Activated naive CD4-positive, alpha-beta T cell treated with anti-CD3 and anti-CD28 coated beads, Interleukin-2, amount 10 ng/mL, durations not matched to agents 7 days and 5 days (primary cell): ENCODE measurements around the gene MYCL.
A peak's percentile ranks its signal among the peaks of the same experiment; 100 is the strongest.

Experiments
- CTCF ChIA-PET: fragments of 350-600 bp; sonication (Branson Sonifier 250); formaldehyde crosslinking; loops from one replicate; lab custom pipeline; 2021; ENCODE audit warnings: antibody characterized with exemption; lab: Charles Lee
- DNase-seq: peaks from one replicate; pipeline ENCODE4 v3.0.0-alpha.2; 2020
- H3K27ac Mint-ChIP-seq: one replicate; pipeline ENCODE4 v1.8.0; 2021; ENCODE audit warnings: mild to moderate bottlenecking, moderate library complexity, mixed read lengths
- H3K27me3 Mint-ChIP-seq: one replicate; pipeline ENCODE4 v1.8.0; 2021; ENCODE audit warnings: mild to moderate bottlenecking, mixed read lengths
- H3K36me3 Mint-ChIP-seq: one replicate; pipeline ENCODE4 v1.8.0; 2021; ENCODE audit warnings: mixed read lengths
- H3K4me1 Mint-ChIP-seq: one replicate; pipeline ENCODE4 v1.8.0; 2021; ENCODE audit warnings: mixed read lengths
- H3K4me3 Mint-ChIP-seq: one replicate; pipeline ENCODE4 v1.8.0; 2021; ENCODE audit warnings: mild to moderate bottlenecking, moderate library complexity, mixed read lengths
- H3K9me3 Mint-ChIP-seq: one replicate; pipeline ENCODE4 v1.8.0; 2021; ENCODE audit warnings: mixed read lengths

MYCL gene

DNA sequence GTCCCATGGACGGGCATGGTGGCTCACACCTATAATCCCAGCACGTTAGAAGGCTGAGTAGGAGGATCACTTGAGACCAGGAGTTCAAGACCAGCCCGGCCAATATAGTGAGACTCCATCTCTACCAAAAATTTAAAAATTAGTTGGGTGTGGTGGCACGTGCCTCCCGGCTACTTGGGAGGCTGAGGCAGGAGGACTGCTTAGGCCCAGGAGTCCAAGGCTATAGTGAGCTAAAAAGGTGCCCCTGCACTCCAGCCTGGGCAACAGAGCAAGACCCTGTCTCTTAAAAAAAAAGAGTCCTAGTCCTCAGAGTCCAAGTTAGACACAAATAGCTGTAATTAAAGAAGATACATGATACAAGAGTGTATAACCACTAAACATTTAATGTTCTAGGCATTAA, 38.5 kb downstream of the MYCL start:
- no peak for DNase-seq
- H3K9me3 Mint-ChIP-seq = no peaks in the 10 kb centered on the region
- CTCF ChIA-PET = no interaction called here
- no peaks in the 10 kb centered on the region for H3K4me1 Mint-ChIP-seq
- H3K36me3 Mint-ChIP-seq = peaks cover 12% of the 10 kb centered on the region
- H3K4me3 Mint-ChIP-seq = no peak overlapping the region
- no peak overlapping the region for H3K27ac Mint-ChIP-seq
- H3K27me3 Mint-ChIP-seq = no peaks in the 10 kb centered on the region

DNA sequence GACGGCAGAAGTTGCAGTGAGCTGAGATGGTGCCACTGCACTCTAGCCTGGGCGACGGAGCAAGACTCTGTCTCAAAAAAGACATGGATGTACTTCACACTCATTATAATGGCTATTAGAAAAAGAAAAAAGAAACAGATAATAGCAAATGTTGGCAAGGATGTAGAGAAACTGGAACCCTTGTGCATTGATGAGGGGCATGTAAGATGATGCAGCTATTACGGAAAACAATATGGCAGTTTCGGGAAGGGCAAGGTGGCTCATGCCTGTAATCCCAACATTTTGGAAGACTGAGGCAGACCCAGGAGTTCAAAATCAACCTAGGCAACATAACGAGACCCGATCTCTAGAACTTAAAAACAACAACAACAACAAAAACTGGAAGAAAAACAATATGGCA, 40.7 kb downstream of the MYCL start:
- DNase-seq = no peak
- Mint-ChIP-seq H3K9me3 (no peaks in the 10 kb centered on the region), H3K36me3 (peaks cover 12% of the 10 kb centered on the region), H3K27ac (no peak overlapping the region), H3K4me3 (no peak overlapping the region), H3K4me1 (no peaks in the 10 kb centered on the region), H3K27me3 (no peaks in the 10 kb centered on the region)
- CTCF ChIA-PET = no interaction called here

GRCh38 chr1:39859859-39860812, 41.6 kb downstream of the MYCL start:
- Mint-ChIP-seq H3K9me3 (no peaks in the 10 kb centered on the region), H3K27ac (no peak overlapping the region), H3K36me3 (peaks cover 18% of the 10 kb centered on the region), H3K4me1 (no peaks in the 10 kb centered on the region), H3K4me3 (no peak overlapping the region), H3K27me3 (no peaks in the 10 kb centered on the region)
- no peak for DNase-seq
- CTCF ChIA-PET = no interaction called here

GRCh38 chr1:39858315-39858714, 43.4 kb downstream of the MYCL start:
- CTCF ChIA-PET = no interaction called here
- no peak overlapping the region for H3K4me3 Mint-ChIP-seq
- H3K36me3 Mint-ChIP-seq = peaks cover 14% of the 10 kb centered on the region
- no peaks in the 10 kb centered on the region for H3K9me3 Mint-ChIP-seq
- no peak overlapping the region for H3K27ac Mint-ChIP-seq
- H3K4me1 Mint-ChIP-seq = no peaks in the 10 kb centered on the region
- H3K27me3 Mint-ChIP-seq = no peaks in the 10 kb centered on the region
- no peak for DNase-seq

GRCh38 chr1:39857126-39857878, 44.4 kb downstream of the MYCL start:
- no peaks in the 10 kb centered on the region for H3K9me3 Mint-ChIP-seq
- no peak overlapping the region for H3K27ac Mint-ChIP-seq
- H3K27me3 Mint-ChIP-seq = no peaks in the 10 kb centered on the region
- H3K4me3 Mint-ChIP-seq = no peak overlapping the region
- CTCF ChIA-PET = no interaction called here
- peaks cover 14% of the 10 kb centered on the region for H3K36me3 Mint-ChIP-seq
- no peaks in the 10 kb centered on the region for H3K4me1 Mint-ChIP-seq
- no peak for DNase-seq

DNA sequence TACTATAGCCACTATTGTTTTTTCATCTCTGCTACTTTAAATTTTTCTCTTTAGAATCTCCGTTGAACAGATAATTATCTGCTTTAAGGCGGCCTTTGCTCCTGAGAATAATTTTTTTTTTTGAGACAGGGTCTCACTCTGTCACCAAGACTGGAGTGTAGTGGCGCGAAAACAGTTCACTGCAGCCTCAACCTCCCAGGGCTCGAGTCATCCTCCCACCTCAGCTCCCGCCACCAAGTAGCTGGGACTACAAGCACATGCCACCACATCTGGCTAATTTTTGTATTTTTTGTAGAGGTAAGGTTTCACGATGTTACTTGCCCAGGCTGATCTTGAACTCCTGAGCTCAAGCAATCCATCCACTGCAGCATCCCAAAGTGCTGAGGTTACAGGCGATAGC, 47.0 kb downstream of the MYCL start:
- no peak for DNase-seq
- H3K36me3 Mint-ChIP-seq = peaks cover 9% of the 10 kb centered on the region
- no peak overlapping the region for H3K4me3 Mint-ChIP-seq
- H3K27me3 Mint-ChIP-seq = no peaks in the 10 kb centered on the region
- H3K4me1 Mint-ChIP-seq = no peaks in the 10 kb centered on the region
- CTCF ChIA-PET = interaction anchor here (0.6 kb wide), 1 partner anchor 16 kb away, joined by 3 read pairs; no protein-coding TSS in a partner anchor
- H3K27ac Mint-ChIP-seq = no peak overlapping the region
- no peaks in the 10 kb centered on the region for H3K9me3 Mint-ChIP-seq

DNA sequence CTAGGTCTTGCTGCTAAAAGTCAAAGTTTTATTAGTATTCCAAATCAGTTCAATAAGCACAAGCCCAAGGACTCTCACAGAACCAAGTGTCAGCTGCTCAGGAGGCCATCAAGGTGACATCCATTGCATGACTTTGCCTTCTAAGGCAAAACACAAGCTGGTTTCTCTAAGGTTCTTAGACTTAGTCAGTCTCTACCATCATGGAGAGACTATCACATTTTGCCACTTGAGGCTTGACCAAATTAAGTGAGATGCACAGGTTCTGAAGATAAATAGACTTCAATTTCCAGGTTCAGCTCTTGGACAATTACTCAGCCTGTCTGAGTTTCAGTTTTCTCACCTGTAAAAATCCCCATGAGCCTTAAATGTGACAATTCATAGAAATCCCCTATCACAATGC, 47.4 kb downstream of the MYCL start:
- Mint-ChIP-seq H3K4me3 (no peak overlapping the region), H3K9me3 (no peaks in the 10 kb centered on the region), H3K4me1 (no peaks in the 10 kb centered on the region), H3K36me3 (peaks cover 10% of the 10 kb centered on the region), H3K27me3 (no peaks in the 10 kb centered on the region), H3K27ac (no peak overlapping the region)
- no peak for DNase-seq
- CTCF ChIA-PET = interaction anchor here (0.6 kb wide), 1 partner anchor 17 kb away, joined by 3 read pairs; no protein-coding TSS in a partner anchor

GRCh38 chr1:39852876-39853275, 48.8 kb downstream of the MYCL start:
- no peak for DNase-seq
- Mint-ChIP-seq H3K36me3 (peaks cover 15% of the 10 kb centered on the region), H3K27me3 (no peaks in the 10 kb centered on the region), H3K4me3 (no peak overlapping the region), H3K4me1 (no peaks in the 10 kb centered on the region), H3K27ac (no peak overlapping the region), H3K9me3 (no peaks in the 10 kb centered on the region)
- CTCF ChIA-PET = no interaction called here

DNA sequence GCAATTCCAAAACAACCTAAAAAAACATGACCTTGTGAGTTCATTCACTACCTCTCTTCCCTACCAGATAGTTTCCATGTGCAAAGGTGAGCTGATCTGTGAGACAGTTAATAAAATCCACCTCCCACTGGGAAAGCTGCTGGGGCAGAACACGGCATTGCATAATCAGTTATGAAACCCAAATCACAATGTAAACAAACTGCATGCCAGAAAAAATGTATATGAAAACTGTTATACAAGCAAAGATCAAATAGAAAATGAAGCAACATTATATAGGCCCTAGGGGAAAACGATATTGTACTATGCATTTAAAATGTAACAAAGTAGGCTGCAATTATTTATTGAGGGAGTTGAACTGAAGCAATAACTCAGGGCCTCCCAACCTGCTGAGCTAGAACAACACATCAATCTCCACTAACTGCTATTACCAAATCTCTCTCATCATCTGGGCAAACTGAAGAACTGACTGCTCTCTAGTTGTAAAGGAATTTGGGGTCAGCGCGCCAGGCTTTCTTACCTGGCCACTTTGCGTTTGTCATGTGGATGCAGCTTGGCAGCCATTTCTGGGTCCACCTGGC, 49.4 kb downstream of the MYCL start:
- Mint-ChIP-seq H3K36me3 (peaks cover 20% of the 10 kb centered on the region), H3K27ac (no peak overlapping the region), H3K9me3 (no peaks in the 10 kb centered on the region), H3K4me3 (no peak overlapping the region), H3K27me3 (no peaks in the 10 kb centered on the region), H3K4me1 (no peaks in the 10 kb centered on the region)
- DNase-seq = no peak
- CTCF ChIA-PET = no interaction called here

GRCh38 chr1:39850606-39851216, 51.0 kb downstream of the MYCL start:
- no peak overlapping the region for H3K4me3 Mint-ChIP-seq
- no peak overlapping the region for H3K27ac Mint-ChIP-seq
- no peak for DNase-seq
- peaks cover 5% of the 10 kb centered on the region for H3K4me1 Mint-ChIP-seq
- H3K27me3 Mint-ChIP-seq = no peaks in the 10 kb centered on the region
- H3K36me3 Mint-ChIP-seq = peaks cover 32% of the 10 kb centered on the region
- no peaks in the 10 kb centered on the region for H3K9me3 Mint-ChIP-seq
- CTCF ChIA-PET = no interaction called here

DNA sequence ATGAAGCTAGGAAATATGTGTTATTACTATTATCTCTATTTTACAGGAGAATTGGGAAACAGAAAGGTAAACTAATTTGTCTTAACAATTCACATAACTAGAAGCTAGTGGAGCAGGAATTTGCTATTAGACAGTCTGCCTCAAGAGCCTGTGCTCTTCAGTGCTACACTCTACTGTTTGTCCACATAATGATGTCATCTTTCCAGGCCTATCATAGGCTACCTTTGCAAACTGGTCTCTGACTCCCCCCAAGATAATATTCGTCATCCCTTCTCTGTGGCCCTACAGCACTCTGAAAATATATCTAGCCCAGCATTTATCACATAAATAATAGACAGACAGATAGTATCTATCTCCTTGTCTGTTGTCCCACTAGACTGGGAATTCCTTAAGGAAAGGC, 52.5 kb downstream of the MYCL start:
- DNase-seq = no peak
- peaks cover 35% of the 10 kb centered on the region for H3K36me3 Mint-ChIP-seq
- no peaks in the 10 kb centered on the region for H3K9me3 Mint-ChIP-seq
- peaks cover 20% of the 10 kb centered on the region for H3K4me1 Mint-ChIP-seq
- H3K27ac Mint-ChIP-seq = no peak overlapping the region
- H3K27me3 Mint-ChIP-seq = no peaks in the 10 kb centered on the region
- CTCF ChIA-PET = interaction anchor here (0.7 kb wide), 1 partner anchor 32 kb away, joined by 5 read pairs; no protein-coding TSS in a partner anchor
- no peak overlapping the region for H3K4me3 Mint-ChIP-seq

GRCh38 chr1:39847940-39848339, 53.8 kb downstream of the MYCL start:
- DNase-seq = no peak
- CTCF ChIA-PET = interaction anchor here (1.4 to 2.6 kb wide), 2 partner anchors 31 to 54 kb away, joined by 3 to 12 read pairs; partner anchors contain the start of gene MYCL
- H3K36me3 Mint-ChIP-seq = peaks cover 45% of the 10 kb centered on the region
- peak overlapping the region; percentile 20 for H3K27ac Mint-ChIP-seq
- H3K4me1 Mint-ChIP-seq = peaks cover 32% of the 10 kb centered on the region
- no peak overlapping the region for H3K4me3 Mint-ChIP-seq
- H3K9me3 Mint-ChIP-seq = no peaks in the 10 kb centered on the region
- H3K27me3 Mint-ChIP-seq = no peaks in the 10 kb centered on the region

- Mint-ChIP-seq H3K27me3 (no peaks in the 10 kb centered on the region), H3K4me1 (peaks cover 38% of the 10 kb centered on the region), H3K36me3 (peaks cover 53% of the 10 kb centered on the region), H3K27ac (no peak overlapping the region), H3K9me3 (no peaks in the 10 kb centered on the region), H3K4me3 (no peak overlapping the region)
- no peak for DNase-seq
- CTCF ChIA-PET = interaction anchor here (1.4 to 2.6 kb wide), 2 partner anchors 29 to 55 kb away, joined by 3 to 12 read pairs; partner anchors contain the start of gene MYCL
Observed at GRCh38 chr1:39846796-39847195, 54.9 kb downstream of the MYCL start.
